ENCODE data around the gene SDK1.

The SDK1 gene

GRCh38 chr7:4030346-4030950 is 729.4 kb downstream of the SDK1 start:
- no peak for DNase-seq

DNA sequence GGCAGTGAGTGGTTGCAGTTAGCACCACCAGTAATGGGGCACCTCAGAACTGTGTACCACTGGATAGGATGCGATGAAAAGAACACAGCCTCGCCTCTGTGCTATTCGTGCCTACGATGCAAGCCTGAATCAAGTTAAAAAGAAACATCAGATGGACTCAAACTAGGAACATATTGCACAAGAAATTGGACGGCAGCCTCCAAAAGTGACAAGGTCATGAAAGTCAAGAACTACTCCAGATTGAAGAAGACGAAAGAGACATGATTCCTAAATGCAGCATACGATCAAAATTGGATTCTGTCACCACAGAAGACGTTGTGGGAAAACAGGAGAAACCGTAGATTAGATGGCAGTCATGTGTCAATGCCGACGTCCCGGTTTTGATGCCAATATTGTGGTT is 732.9 kb downstream of the SDK1 start:
- no peak for DNase-seq

GRCh38 chr7:4037308-4037707 is 736.3 kb downstream of the SDK1 start:
- no peak for DNase-seq

DNA sequence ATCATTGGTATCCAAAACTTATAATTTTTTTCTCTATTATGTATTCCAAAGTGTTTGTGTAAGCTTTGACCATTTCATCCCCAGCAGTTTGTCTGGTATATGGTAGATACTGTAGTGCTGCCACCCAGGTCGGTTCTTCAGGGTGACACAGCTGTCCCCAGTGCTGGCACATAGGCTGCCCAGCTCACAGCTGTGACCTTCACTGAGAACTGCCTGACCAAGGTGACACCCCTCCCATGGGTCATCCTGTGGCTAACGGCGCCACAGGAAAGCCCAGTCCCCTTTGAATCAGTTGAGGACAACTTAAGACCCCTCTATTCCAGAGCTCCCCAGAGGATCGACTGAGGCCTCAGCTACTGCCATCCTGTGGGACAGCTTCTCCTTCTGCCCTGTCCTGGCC is 736.8 kb downstream of the SDK1 start:
- DNase-seq = no peak

- DNase-seq = no peak
Observed at GRCh38 chr7:4040109-4040928, 739.3 kb downstream of the SDK1 start.

DNA sequence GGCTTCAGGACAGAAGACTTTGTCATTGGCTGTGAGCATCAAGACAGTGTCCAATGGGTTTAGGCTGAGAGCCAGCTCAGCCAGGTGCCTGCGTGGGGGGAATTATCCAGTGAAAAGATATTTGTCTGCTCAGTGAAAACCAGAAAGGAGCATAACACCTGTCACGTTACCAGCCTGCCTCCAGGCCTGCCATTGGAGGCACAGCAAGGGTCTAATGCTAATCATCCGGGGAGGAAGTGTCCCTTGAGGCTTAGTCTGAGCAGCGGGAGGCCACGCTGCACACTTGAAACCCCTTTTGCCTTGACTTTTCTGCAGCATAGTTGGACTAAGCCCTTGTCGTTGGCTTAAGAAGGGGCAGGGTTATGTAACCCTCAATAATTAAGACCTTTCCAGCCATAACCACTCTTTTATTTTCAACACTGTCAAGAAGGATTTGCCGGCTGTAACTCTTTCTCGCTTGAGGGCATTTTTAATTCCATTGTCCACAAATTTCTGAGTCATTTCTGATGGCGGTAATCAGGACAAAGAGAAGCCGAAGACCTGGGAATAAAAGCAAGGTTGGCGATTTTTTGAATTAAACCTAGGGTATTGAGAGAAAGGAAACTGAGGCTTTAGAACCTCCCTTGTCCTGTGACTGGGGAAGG is 741.5 kb downstream of the SDK1 start:
- DNase-seq = no peak

DNA sequence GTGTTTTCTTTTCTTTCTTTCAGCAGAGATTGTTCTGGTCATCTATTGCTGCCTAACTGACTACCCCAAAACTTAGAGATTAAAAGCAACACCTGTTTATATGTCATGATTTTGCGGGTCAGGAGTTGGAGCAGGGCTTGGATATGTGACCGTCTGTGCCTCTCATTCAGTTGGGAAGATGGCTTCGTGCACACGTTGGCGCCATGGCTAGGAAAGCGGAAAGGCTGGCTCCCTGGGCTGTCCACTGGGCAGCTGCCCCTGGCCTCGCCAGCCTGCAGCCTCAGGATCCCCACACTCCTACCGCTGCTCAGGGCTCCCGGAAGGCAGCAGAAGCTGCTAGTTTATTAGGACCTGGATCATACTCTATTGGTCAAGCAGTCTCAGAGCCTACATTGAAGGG is 742.9 kb downstream of the SDK1 start:
- no peak for DNase-seq

- no peak for DNase-seq
Observed at GRCh38 chr7:4045450-4045849, 744.4 kb downstream of the SDK1 start.

- no peak for DNase-seq
Observed at GRCh38 chr7:4045975-4046374, 744.9 kb downstream of the SDK1 start.

DNA sequence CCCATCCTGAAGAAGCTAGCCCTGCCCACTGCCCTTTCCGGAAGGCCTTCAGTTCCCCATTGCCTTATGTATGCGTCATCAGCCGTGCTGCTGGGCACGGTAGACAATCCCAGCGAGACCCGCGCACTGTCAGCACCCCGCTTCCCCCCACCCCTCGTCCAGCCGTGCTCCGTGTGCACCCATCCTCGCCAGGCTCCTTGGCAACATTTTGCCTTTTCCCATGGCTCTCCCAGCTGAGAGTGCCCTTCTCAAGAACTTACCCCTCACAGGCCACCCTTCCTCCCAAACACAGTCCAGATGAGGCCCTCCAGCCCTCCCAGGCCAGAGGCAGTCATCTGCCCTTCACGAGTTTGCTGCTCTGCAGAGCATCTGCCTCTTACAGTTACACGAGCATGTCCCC is 747.3 kb downstream of the SDK1 start:
- DNase-seq = no peak

DNA sequence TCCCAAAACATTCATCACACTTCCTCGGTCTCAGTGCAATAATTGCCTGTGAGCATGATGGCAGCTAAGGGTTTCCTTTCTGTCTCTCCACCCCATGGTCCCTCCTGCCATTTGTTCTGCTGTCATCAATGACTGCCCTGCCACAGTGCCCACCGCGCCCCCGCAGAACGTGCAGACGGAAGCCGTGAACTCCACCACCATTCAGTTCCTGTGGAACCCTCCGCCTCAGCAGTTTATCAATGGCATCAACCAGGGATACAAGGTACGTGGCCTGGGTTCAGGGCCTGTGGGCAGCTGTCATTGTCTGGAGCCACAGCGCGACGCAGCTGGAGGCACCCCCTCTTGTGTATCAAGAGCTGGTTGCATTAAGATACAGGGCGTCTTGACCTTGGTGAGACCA is 748.1 kb downstream of the SDK1 start:
- no peak for DNase-seq

GRCh38 chr7:4050126-4050660 is 749.1 kb downstream of the SDK1 start:
- no peak for DNase-seq

DNA sequence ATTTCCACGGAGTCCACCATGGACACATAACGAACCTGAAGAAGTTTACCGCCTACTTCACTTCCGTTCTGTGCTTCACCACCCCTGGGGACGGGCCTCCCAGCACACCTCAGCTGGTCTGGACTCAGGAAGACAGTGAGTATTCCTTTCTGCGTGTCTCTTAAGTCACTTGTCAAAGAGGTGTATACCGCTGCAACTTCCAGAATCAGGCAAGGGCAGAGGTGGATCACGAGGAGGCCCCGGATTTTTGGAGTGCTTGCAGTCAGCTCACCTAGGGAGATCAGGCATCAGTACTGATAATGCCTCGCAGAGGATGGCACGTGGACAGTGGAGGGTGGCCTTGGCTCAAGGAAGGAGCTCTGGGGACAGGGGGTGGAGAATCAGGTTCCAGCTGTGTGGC is 750.6 kb downstream of the SDK1 start:
- DNase-seq = no peak

DNA sequence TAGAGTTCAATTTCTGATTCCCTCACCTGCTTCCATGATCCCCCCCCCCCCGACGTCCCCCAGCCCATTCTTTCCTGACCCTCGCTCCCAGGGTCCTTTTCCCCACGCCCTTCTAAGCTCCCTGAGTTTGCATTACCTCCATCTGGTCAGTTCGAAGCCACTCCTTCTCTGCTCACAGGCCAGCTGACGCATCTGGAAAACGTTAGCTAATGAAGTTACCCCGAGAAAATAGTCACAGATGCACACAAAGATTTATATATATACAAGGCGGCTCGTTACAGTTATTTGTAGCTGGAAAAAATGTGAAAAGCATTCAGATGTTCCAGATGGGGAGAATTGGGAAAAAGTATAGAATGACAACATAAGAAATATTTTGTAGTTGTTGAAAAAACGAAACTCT is 751.1 kb downstream of the SDK1 start:
- DNase-seq = no peak

GRCh38 chr7:4054158-4054557 is 753.1 kb downstream of the SDK1 start:
- DNase-seq = no peak

GRCh38 chr7:4056552-4057288 is 755.7 kb downstream of the SDK1 start:
- DNase-seq = no peak

DNA sequence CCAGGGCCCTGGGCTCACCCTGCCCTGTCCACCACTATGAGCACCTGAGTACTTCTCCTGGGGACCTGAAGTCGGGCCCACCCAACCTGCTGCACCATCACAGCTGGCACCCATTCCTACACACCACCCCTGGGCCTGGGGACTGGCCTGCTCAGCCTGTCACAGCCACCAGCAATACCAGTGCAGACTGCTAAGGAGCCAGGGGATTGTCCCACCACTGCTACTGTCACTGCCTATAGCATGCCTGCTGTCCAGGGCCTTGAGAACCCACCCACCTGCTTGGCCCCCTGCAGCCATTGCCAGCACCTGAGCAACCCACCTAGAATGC is 756.2 kb downstream of the SDK1 start:
- DNase-seq = no peak

DNA sequence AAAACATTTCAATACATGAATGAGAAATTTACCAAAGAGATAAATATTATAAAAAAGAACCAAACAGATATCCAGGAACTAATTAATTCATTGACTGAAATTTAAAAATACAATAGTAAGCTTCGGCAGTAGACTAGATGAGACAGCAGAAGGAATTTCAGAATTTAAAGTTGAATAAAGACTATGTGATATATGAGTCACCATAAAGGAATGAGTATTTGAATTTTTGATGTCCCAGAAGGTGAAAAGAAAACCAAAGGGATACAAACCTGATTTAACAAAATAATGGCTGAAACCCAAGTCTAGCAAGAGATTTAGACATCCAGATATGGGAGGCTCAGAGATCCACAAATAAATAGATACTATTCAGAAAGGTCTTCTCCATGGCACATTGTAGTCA is 757.1 kb downstream of the SDK1 start:
- DNase-seq = no peak

DNA sequence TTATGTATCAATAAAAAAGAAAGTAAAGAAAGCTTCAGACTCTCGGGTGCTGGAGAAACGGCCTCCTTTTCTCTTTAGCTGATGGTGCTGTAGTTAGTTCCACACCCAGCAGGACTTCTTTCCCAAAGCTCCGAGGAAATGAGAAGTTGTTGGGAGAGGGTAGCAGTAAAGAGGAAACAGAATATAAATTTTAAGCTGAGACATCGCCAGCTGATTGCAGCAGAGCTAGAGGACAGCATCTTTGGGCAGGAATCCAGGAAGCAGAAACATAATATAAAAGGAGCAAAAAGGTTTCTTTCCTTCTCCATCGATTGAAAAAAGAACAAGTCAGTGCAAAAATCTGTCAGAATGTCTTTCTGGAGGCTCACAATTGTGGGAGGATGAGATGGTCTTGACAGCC is 764.1 kb downstream of the SDK1 start:
- DNase-seq = no peak

DNA sequence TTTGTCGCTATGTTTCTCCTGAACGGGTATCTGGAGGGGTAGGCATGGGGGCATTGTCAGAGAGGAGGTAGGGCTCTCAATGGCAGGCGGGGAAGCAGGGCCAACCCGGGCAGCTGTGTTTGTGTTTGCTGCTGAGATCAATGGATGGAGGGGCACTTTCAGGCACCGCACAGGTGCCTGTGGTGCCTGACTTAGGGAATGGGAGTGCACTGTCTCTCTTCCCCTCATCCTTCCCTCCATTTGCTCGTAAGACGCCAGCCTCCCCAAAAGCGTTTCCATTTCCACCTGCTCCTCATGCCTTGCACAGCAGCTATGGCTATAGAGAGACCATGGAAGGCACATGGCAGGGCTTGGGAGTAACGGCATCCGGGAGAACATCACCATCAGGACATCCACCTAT is 765.2 kb downstream of the SDK1 start:
- no peak for DNase-seq

GRCh38 chr7:4066626-4067475 is 765.8 kb downstream of the SDK1 start:
- DNase-seq = no peak

- no peak for DNase-seq
Observed at GRCh38 chr7:4067476-4067760, 766.4 kb downstream of the SDK1 start.

DNA sequence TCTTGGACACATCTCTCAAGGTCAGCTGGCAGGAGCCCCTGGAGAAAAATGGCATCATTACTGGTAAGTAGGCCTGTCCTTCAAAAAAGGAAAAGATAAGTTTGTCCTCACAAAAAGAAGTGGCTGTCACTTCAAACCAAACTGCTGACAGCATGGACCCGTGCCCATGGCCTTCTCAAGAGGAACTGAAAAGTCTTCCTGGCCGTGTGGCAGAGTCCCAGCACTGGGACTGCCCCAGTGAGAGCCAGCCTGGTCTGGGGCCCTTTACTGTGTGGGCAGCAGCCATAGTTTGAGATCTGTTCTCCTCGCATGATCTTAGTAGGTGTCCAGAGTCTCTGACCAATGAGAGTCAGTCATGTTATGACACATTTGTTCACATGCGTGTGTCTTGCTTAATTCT is 766.8 kb downstream of the SDK1 start:
- DNase-seq = no peak
